ENCODE results near the gene SIRT7. TPM values are rescaled to one million over a fixed set of nuclear protein-coding genes. Genes with fewer than 3 reads are reported as not detected.

Gene SIRT7
- total and polyA plus RNA-seq, 7 donors = 11.4 to 62.2 (median 28.8) TPM

DNA sequence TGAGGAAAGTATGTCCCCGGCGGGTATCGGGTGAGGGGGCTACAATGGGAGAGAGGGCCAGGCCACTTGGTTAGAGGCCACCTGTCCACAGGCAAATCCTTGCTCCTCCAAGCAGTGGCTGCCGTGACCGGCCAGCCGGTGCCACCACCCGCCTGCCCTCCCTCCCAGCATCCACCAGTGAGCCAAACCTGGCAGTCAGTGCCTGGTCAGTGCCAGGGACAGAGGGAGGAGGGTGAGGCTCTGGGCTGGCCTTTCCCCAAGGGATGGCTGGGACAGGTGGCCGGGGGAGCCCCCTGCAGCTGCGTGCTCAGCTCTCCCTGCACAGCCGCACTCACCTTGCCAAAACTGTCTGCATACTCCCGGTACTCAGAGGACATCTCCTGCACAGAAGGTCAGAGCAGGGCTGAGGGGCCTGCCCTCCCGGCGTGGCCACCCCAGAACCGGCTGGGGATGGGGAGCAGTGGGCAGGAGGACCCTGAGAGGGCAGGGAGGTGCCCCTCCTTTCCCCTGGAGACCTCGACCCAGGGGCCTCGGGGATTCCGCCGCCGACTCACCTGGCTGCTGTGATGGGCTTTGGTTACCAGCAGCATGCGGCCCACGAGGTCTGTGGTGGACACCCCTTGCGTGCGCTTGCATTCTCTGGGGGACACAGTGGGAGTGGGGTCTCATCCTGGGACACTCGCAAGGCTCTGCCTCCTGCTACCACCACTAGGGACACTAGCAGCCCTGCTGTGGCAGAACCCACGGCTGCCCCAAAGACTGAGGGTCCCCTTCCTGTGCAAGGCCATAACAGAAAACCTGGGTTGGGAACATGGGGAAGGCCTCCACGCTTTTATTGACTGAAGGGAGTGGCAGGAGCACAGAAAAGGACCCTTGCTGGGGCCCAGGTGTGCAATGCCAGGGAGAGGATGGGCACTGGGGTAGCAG is 10.5 kb downstream of the SIRT7 start:
- H3K4me1 ChIP-seq = peaks cover 0 to 20% (median 17%) of the 10 kb centered on the region in 4 donors
- no peaks in the 10 kb centered on the region for H3K9me3 ChIP-seq
- no peak overlapping the region for H3K4me3 ChIP-seq
- no peak for DNase-seq
- WGBS, 2 donors = 93 to 94% methylated on average over 26 of the region's 26 CpGs
- H3K36me3 ChIP-seq = peaks cover 0 to 18% (median 3%) of the 10 kb centered on the region in 4 donors
- peaks cover 0 to 11% (median 8%) of the 10 kb centered on the region in 3 donors for H3K27me3 ChIP-seq
- intact Hi-C loops (cut with DNase I) = no loop called here
- TF ChIP-seq POLR2AphosphoS5 (IDR thresholded peaks at IDR 0.05) (no peak), POLR2A (IDR thresholded peaks at IDR 0.05) (no peak), EP300 (IDR thresholded peaks at IDR 0.05) (no peak)
- TF ChIP-seq, protein P1, sequence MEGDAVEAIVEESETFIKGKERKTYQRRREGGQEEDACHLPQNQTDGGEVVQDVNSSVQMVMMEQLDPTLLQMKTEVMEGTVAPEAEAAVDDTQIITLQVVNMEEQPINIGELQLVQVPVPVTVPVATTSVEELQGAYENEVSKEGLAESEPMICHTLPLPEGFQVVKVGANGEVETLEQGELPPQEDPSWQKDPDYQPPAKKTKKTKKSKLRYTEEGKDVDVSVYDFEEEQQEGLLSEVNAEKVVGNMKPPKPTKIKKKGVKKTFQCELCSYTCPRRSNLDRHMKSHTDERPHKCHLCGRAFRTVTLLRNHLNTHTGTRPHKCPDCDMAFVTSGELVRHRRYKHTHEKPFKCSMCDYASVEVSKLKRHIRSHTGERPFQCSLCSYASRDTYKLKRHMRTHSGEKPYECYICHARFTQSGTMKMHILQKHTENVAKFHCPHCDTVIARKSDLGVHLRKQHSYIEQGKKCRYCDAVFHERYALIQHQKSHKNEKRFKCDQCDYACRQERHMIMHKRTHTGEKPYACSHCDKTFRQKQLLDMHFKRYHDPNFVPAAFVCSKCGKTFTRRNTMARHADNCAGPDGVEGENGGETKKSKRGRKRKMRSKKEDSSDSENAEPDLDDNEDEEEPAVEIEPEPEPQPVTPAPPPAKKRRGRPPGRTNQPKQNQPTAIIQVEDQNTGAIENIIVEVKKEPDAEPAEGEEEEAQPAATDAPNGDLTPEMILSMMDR (IDR thresholded peaks at IDR 0.05) = no peak
- no peak overlapping the region for H3K27ac ChIP-seq

DNA sequence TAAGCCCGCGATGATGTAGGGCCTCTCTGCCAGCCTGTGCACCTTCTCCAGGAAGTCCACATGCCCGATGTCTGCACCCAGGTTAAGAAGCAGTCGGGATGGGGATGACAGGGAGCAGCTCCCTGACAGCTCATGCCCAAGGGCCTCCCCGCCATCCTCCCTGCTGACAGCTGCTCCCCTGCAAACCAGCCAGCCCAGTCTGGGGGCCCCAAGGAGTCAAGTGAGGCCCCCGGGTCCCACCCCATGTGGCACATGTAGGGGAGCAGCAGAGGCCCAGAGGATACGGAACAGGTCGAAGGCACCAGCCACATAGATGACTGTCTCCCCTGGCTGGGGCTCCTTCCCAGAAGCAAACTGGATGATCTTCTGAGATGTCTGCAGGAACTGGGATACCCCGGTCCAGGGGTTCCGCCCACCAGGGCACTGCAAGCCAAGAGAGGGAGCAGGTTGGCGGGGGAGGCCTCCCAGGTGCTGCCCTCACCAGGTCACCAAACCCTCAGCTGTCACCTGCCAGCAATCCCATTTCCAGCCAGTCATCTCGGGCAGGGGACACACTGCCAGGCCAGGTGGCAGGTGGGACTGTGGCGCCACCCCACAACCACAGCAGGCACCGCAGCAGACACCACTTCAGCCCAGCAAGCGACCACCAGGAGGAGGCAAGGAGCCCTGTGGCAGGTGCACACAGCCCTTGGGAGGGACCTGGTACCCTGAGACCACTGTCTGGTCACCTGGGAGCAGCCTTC is 11.3 kb downstream of the SIRT7 start:
- 87 to 91% methylated on average over 15 of the region's 15 CpGs for WGBS, 2 donors

DNA sequence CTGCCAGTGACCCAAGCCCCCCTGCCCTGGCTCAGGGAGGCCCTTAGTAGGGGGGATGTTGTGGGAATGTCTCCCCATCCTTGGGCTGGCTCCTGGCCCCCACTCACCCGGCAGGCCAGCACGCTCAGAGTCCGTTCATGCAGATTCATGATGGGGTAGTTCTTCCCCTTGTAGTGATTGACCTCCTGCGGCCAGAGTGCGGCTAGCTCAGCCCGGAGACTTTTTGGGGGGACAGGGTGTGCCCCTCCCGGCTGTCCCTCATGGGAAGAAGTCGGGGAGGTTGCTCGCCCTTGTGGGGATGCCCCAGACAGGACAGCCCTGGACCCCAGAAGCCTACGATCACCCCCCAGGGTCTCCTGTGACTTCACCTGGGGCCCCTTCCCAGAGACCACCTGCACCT is 12.0 kb downstream of the SIRT7 start:
- Histone ChIP-seq H3K36me3 (peaks cover 0 to 12% (median 2%) of the 10 kb centered on the region in 4 donors), H3K4me1 (peaks cover 0 to 24% (median 23%) of the 10 kb centered on the region in 4 donors), H3K4me3 (no peak overlapping the region), H3K9me3 (no peaks in the 10 kb centered on the region), H3K27ac (no peak overlapping the region), H3K27me3 (peaks cover 4 to 26% (median 23%) of the 10 kb centered on the region in 3 donors)
- no peak for DNase-seq
- WGBS, 2 donors = 96 to 97% methylated on average over 10 of the region's 10 CpGs
- TF ChIP-seq POLR2A (IDR thresholded peaks at IDR 0.05) (no peak), POLR2AphosphoS5 (IDR thresholded peaks at IDR 0.05) (no peak), EP300 (IDR thresholded peaks at IDR 0.05) (no peak)
- TF ChIP-seq, protein P1 (IDR thresholded peaks at IDR 0.05) = no peak
- intact Hi-C loops (cut with DNase I) = no loop called here

More for the DNA sequence above, 11.3 kb downstream of the SIRT7 start:
- no peak for DNase-seq
- Histone ChIP-seq H3K4me3 (no peak overlapping the region), H3K27ac (no peak overlapping the region), H3K9me3 (no peaks in the 10 kb centered on the region), H3K36me3 (peaks cover 0 to 12% (median 2%) of the 10 kb centered on the region in 4 donors), H3K27me3 (peaks cover 2 to 19% (median 16%) of the 10 kb centered on the region in 3 donors), H3K4me1 (peaks cover 0 to 25% (median 23%) of the 10 kb centered on the region in 4 donors)
- TF ChIP-seq POLR2A (IDR thresholded peaks at IDR 0.05) (no peak), EP300 (IDR thresholded peaks at IDR 0.05) (no peak), POLR2AphosphoS5 (IDR thresholded peaks at IDR 0.05) (no peak)
- TF ChIP-seq, protein P1 (IDR thresholded peaks at IDR 0.05) = no peak
- intact Hi-C loops (cut with DNase I) = no loop called here

DNA sequence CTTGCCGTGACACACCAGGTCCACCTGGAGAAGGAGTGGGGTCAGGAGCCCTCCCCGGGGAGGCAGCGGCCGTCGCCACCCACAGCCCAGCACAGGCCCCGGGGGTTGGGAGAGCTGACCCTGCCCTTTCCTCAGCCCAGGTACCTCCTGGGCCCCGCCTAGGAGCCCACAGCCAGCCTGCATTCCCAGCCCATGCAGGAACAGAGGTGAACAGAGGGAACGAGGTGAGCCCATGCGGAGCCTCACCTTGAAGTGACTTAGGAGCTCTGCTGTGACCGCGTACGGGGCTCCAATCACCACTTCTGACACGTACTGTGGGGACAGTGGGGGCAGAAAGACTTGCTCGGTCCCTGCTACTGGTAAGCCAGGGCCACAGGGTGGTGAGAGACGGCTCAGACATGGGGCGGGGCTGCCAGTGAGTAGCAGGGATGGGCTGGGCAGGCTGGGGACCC is 12.5 kb downstream of the SIRT7 start:
- intact Hi-C loops (cut with DNase I) = no loop called here
- peaks cover 0 to 20% (median 19%) of the 10 kb centered on the region in 4 donors for H3K4me1 ChIP-seq
- TF ChIP-seq EP300 (IDR thresholded peaks at IDR 0.05) (no peak), POLR2AphosphoS5 (IDR thresholded peaks at IDR 0.05) (no peak), POLR2A (IDR thresholded peaks at IDR 0.05) (no peak)
- TF ChIP-seq, protein P1 (IDR thresholded peaks at IDR 0.05) = no peak

More for the DNA sequence above, 12.5 kb downstream of the SIRT7 start:
- peaks cover 0 to 15% (median 2%) of the 10 kb centered on the region in 4 donors for H3K36me3 ChIP-seq
- DNase-seq = no peak
- H3K27me3 ChIP-seq = peaks cover 4 to 27% (median 23%) of the 10 kb centered on the region in 3 donors
- WGBS, 2 donors = 93 to 95% methylated on average over 16 of the region's 16 CpGs
- no peak overlapping the region for H3K27ac ChIP-seq
- H3K9me3 ChIP-seq = no peaks in the 10 kb centered on the region
- H3K4me3 ChIP-seq = no peak overlapping the region
